NCI-H1694 treated with DMSO at 0.1 percent for 48 hours (cell line): ENCODE measurements around the gene TMEM14C.
"Not testable (repeated sequence)": the region's sequence is repeated elsewhere in the genome, so short reads cannot be mapped to it uniquely, and the experiment has no call there.

ENCODE experiments used
- DNase-seq: peaks from one replicate; lab custom pipeline; 2025; lab: John Stamatoyannopoulos, UW

TMEM14C gene

DNA sequence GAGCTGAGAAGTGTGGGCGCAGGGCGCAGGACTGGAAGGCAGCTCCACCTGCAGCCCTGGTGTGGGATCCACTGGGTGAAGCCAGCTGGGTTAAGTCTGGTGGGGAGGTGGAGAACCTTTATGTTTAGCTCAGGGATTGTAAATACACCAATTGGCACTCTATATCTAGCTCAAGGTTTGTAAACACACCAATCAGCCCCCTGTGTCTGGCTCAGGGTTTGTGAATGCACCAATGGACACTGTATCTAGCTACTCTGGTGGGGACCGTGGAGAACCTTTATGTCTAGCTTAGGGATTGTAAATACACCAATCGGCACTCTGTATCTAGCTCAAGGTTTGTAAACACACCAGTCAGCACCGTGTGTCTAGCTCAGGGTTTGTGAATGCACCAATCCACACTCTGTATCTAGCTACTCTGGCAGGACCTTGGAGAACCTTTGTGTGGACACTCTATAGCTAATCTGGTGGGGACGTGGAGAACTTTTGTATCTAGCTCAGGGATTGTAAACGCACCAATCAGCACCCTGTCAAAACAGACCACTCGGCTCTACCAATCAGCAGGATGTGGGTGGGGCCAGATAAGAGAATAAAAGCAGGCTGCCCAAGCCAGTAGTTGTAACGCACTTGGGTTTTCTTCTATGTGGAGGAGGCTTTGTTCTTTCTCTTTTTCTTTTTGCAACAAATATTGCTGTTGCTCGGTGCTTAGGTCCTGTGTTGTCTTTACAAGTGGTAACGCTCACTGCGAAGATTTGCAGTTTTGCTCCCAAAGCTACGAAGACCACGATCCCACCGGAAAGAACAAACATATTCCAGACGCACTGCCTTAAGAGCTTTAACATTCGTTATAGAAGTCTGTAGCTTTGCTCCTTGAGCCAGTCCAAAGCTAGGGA, 1.7 kb upstream of the TMEM14C start:
- not testable (repeated sequence) for DNase-seq

GRCh38 chr6:10721850-10722569, 860 bp upstream of the TMEM14C start:
- no peak for DNase-seq

DNA sequence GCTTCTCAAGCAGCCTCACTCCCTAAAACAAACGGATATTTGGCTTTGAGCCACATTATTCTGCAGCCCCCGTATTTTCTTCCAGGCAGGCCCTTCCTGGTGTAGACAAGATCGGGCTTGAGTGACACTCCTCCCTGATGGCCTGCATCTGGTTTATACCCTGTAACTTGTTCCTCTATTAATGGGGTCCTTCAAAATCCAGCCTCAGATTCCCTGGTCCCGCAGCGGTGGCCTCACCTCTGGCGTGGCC, 375 bp upstream of the TMEM14C start:
- no peak for DNase-seq

DNA sequence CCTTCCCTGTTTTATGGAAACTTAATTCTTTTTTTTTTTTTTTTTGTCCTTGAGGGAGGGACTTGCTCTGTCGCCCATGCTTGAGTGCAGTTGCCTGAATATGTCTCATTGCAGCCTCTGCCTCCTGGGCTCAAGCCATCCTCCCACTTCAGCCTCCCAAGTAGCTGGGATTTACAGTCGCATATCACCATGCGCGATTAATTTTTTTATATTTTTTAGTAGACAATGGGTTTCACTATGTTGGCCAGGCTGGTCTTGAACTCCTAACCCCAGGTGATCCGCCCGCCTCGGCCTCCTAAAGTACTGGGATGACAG, 654 bp downstream of the TMEM14C start:
- no peak for DNase-seq

DNA sequence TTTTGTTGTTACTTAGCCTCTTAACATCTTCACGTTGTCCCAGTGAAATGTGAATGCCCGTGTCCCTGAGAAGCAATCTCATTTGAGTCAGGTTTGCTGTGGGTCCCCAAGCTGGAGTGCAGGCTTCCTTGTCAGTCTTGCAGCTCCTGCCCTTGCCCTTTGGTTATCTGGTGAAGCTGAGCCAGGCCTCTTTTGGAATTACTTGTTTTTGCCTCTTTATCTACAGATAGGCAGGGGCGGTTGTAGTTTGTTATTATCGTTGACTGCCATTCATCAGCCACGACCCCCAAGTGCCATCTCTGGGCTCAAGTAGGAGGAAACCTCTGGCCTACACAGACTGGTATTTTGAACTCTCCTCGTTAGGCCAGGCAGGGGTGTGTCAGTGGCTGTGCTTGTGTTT, 2.2 kb downstream of the TMEM14C start:
- DNase-seq = no peak

- no peak for DNase-seq
These were observed 2.8 kb downstream of the TMEM14C start for GRCh38 chr6:10725716-10726115.

- no peak for DNase-seq
These were observed 7.4 kb downstream of the TMEM14C start for GRCh38 chr6:10730254-10730653.

DNA sequence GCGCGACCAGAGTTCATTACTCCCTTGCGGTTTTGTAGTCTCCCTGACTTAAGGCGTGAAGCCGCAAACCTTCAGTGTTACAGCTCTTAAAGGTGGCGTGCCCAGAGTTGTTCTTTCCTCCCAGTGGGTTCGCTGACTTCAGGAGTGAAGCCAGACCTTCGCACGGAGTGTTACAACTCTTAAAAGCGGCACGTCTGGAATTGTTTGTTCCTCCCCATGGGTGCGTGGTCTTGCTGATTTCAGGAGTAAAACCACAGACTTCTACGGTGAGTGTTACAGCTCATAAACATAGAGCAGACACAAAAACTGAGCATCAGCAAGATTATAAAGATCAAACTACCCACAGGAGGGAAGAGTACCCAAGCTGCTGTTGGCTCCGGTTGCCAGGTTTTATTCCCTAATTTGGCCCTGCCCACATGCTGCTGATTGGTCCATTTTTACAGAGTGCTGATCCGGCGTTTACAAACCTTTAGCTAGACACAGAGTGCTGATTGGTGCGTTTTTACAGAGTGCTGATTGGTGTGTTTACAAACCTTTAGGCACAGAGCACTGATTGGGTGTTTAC, 10.4 kb downstream of the TMEM14C start:
- DNase-seq = no peak

- no peak for DNase-seq
These were observed 11.0 kb downstream of the TMEM14C start for GRCh38 chr6:10733863-10734262.

- DNase-seq = peak; percentile 46
These were observed 13.9 kb downstream of the TMEM14C start for GRCh38 chr6:10736731-10737130.

DNA sequence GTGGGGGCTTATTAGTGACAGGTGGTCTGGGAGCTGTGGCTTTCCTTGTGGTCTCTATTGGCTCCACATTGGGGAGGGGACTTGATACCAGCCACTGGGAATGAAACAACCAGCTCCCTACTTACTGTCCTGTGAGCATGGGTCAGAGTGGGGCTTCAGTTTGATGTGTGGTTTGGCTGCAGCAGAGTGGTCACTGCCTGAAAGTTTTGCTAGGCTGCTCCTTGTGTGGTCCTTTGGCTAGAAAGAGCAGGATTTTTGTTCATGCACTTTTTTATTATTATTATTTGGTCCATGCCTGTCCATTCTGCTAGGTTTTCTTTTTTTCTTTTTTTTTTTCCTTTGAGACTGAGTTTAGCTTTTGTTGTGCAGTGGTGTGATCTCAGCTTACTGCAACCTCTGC, 17.2 kb downstream of the TMEM14C start:
- DNase-seq = no peak

DNA sequence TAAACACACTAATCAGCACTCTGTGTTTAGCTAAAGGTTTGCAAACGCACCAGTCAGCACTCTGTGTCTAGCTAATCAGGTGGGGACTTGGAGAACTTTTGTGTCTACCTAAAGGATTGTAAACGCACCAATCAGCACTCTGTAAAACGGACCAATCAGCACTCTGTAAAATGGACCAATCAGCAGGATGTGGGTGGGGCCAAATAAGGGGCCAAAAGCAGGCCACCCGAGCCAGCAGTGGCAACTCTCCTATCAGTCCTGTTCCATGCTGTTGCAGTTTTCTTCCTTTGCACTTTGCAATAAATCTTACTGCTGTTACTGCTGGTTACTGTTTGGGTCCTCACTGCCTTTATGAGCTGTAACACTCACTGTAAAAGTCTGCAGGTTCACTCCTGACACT, 18.8 kb downstream of the TMEM14C start:
- not testable (repeated sequence) for DNase-seq

DNA sequence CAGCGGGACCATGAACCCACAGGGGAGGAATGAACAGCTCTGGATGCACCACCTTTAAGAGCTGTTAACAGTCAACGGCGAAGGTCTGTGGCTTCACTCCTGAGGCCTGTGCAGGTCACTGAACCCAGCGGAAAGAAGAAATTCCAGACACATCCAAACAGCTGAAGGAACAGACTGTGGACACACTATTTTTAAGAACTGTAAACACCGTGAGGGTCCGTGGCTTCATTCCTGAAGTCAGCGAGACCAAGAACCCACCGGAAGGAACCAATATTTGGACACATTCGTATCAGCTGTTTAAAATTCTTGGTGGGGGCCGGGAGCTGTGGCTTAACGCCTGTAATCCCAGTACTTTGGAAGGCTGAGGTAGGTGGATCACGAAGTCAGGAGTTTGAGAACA, 19.4 kb downstream of the TMEM14C start:
- no peak for DNase-seq

DNA sequence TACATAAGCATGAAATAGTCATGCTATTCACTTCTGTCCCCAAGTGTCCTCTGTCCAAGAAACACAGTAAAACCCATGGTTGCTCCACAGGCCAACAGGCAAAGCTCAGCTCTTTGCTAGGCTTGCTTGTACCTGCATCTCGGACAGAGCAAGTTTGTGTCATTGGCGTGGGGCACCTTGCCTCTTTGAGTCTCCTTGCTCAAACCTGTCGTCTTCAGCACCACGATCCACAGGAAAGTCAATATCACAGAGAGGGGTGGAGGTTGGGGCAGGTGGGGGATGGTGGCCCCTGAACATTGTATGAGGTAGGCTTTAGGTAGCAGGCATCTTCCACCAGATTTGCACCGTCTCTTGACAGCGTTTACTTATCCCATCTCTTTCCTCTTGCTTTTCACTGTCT, 20.6 kb downstream of the TMEM14C start:
- no peak for DNase-seq

- no peak for DNase-seq
These were observed 22.2 kb downstream of the TMEM14C start for GRCh38 chr6:10745116-10745515.

DNA sequence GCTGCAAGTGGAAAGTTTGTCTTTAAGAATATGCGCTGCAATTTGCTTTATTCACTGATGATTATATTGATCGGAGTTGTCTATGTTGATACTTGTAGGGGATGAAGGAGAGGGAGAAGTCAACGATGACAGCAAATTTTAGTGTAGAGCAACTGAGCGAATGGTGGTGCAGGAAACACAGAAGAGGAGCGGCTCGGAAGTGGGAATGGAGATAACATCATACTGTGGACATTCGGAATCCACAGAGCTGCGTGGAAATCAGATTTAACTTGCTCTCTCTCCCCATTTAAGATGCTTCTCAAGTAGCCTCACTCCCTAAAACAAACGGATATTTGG, 24.0 kb downstream of the TMEM14C start:
- DNase-seq = no peak

- DNase-seq = peak; percentile 93
These were observed 24.5 kb downstream of the TMEM14C start, which contains the start of gene TMEM14B for GRCh38 chr6:10747251-10747972. TSS of gene TMEM14B (plus strand) at chr6:10747805. CDS start at chr6:10749246, 1,441 bp downstream.

GRCh38 chr6:10749734-10750133, 26.9 kb downstream of the TMEM14C start:
- no peak for DNase-seq

- DNase-seq = not testable (repeated sequence)
These were observed 27.7 kb downstream of the TMEM14C start for GRCh38 chr6:10750568-10750967.

DNA sequence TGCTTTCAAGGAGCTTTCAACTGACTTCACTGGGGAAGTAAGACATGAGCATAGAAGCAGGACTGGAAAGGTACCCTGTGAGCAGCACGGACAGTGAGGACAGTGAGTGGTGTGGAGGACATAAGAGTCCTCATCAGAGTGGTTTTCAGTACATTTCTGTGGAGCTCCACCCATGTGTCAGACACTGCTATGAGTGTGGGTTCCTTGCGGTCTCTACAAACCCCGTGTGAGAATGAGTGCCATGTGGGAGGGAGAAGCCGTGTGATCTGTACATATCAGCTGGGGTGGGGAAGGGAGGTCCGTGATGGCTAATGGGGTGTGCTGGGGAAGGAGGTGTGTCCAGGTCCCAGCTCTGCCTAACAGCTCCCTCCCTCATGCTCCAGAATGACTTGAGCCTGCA, 28.9 kb downstream of the TMEM14C start:
- not testable (repeated sequence) for DNase-seq

GRCh38 chr6:10756085-10756484, 33.2 kb downstream of the TMEM14C start:
- no peak for DNase-seq

DNA sequence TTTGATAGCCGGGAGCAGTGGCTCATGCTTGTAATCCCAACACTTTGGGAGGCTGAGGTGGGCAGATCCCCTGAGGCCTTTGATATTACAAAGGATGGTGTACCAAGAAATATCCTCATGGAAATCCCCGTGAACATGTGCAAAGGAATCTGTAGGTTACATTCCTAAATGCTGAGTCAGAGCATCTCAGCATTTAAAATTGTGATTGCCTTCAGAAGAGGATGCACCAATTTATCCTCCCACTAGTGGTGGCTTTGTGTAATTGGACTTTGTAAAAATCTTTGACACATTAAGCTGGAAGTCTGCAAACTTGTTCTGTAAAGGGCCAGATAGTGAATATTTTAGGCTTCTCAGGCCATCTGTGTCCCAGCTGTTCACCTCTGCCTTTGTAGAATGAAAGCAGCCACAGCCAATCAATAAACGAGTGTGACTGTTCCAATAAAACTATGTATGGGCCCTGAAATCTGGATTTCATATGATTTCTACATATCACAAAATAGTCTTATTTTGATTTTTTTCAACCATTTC, 36.5 kb downstream of the TMEM14C start:
- DNase-seq = peak; percentile 37
